HG03060 (cell line): ENCODE data around the gene SMTNL1.

Experiments used
- ATAC-seq: cut with Tn5 transposase; IDR thresholded peaks from one replicate; pipeline ENCODE4 v1.9.1; 2021; ENCODE audit warnings: low read depth, moderate number of reproducible peaks; ENCODE audit not compliant: unreplicated experiment

SMTNL1 gene

GRCh38 chr11:57585301-57585700 is 47.9 kb downstream of the SMTNL1 start:
- ATAC-seq: no peak

- no peak for ATAC-seq
Observed at GRCh38 chr11:57586711-57587245, 49.4 kb downstream of the SMTNL1 start.

GRCh38 chr11:57588046-57588710 is 50.8 kb downstream of the SMTNL1 start:
- ATAC-seq: no peak

- ATAC-seq: no peak
Observed at GRCh38 chr11:57596266-57596885, 59.0 kb downstream of the SMTNL1 start.

GRCh38 chr11:57597461-57597915 is 60.1 kb downstream of the SMTNL1 start, which contains the start of gene SERPING1:
SERPING1 (plus strand) TSS chr11:57597685; CDS start chr11:57598271, 586 bp downstream.
- ATAC-seq: no peak

GRCh38 chr11:57597916-57598830 is 60.8 kb downstream of the SMTNL1 start:
- no peak for ATAC-seq

- no peak for ATAC-seq
Observed at GRCh38 chr11:57598831-57599155, 61.4 kb downstream of the SMTNL1 start.

GRCh38 chr11:57599381-57599780 is 62.0 kb downstream of the SMTNL1 start:
- no peak for ATAC-seq
